Activated CD8-positive, alpha-beta memory T cell treated with anti-CD3 and anti-CD28 coated beads, Interleukin-2, amount 10 ng/mL, durations not matched to agents 7 days and 5 days (primary cell): ENCODE data around the gene TDRD5. TPM values are rescaled to one million over a fixed set of nuclear protein-coding genes. Genes with fewer than 3 reads are reported as not detected.
"Not testable (repeated sequence)": the region's sequence is repeated elsewhere in the genome, so short reads cannot be mapped to it uniquely, and the experiment has no call there.

Source experiments
- ATAC-seq: fragments of 150-1000 bp; cut with Tn5 transposase; one replicate; pipeline ENCODE4 v1.10.0; 2021; ENCODE audit warnings: moderate library complexity
- CTCF ChIA-PET: fragments of 350-600 bp; sonication (Branson Sonifier 250); formaldehyde crosslinking; loops from one replicate; lab custom pipeline; 2021; ENCODE audit warnings: antibody characterized with exemption; lab: Charles Lee
- DNase-seq: peaks from one replicate; pipeline ENCODE4 v3.0.0-alpha.2; 2020
- H3K27ac Mint-ChIP-seq: one replicate; pipeline ENCODE4 v1.8.0; 2021; ENCODE audit warnings: mild to moderate bottlenecking, mixed read lengths
- H3K27me3 Mint-ChIP-seq: one replicate; pipeline ENCODE4 v1.8.0; 2021; ENCODE audit warnings: mixed read lengths
- H3K36me3 Mint-ChIP-seq: one replicate; pipeline ENCODE4 v1.8.0; 2021; ENCODE audit warnings: mild to moderate bottlenecking, mixed read lengths
- H3K4me1 Mint-ChIP-seq: one replicate; pipeline ENCODE4 v1.8.0; 2021; ENCODE audit warnings: mixed read lengths
- H3K4me3 Mint-ChIP-seq: one replicate; pipeline ENCODE4 v1.8.0; 2021; ENCODE audit warnings: mild to moderate bottlenecking, moderate library complexity, mixed read lengths
- H3K9me3 Mint-ChIP-seq: one replicate; pipeline ENCODE4 v1.8.0; 2022; ENCODE audit warnings: low read depth, mixed read lengths
- total RNA-seq, 2 experiments: library from RNA; stranded (reverse); gene quantifications; one replicate each; pipeline ENCODE4 v1.2.3, GENCODE V29; 2021

The TDRD5 gene
- total RNA-seq, 2 experiments from 2014 or later, result not detected

DNA sequence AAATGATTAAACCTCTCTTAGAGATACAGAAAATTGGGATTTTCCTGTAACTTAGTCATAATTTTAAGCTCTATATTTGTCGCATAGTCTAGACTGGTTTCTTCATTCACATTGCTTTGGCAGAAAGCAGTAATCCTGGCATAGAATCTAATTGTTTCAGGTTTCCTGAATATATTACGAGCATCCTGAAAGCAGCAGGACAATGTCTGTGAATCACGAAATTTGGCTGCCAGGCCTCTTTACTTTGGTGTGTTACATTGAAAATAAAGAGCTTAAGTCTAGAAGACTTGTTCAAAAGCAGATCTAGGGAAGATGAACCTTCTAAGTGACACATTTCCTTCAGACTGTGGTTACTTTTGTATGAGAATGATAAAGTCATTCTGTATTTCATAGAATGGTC, 72.2 kb downstream of the TDRD5 start:
- CTCF ChIA-PET, result no interaction called here
- Mint-ChIP-seq H3K27me3 (peaks cover 6% of the 10 kb centered on the region), H3K4me3 (no peak overlapping the region), H3K27ac (no peak overlapping the region), H3K36me3 (no peaks in the 10 kb centered on the region), H3K4me1 (no peaks in the 10 kb centered on the region), H3K9me3 (no peaks in the 10 kb centered on the region)
- ATAC-seq (no peak), DNase-seq (no peak)

DNA sequence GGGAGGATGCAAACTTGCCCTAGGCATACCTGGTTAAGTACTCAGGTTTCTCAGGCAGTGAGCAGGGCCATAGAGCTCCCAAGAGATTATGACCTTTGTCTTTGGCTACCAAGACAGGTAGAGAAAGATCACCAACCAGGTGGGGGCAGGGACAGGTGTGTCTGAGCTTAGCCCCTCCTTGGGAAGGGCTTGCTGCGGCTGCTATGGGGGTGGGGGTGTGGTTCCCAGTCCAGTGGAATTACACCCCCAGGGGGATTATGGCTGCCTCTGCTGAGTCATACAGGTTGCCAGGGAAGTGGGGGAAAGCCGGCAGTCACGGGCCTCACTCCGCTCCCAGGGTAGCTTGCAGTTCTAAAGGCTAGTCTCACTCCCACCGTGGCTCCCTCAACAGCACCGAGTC, 86.2 kb downstream of the TDRD5 start:
- H3K9me3 Mint-ChIP-seq, result peaks cover 2% of the 10 kb centered on the region
- DNase-seq, result no peak
- H3K27ac Mint-ChIP-seq, result no peak overlapping the region
- no peak for ATAC-seq
- no peak overlapping the region for H3K4me3 Mint-ChIP-seq
- H3K4me1 Mint-ChIP-seq, result no peaks in the 10 kb centered on the region
- CTCF ChIA-PET, result interaction anchor here (1.5 kb wide), 1 partner anchor 137 kb away, joined by 5 read pairs; no protein-coding TSS in a partner anchor
- no peaks in the 10 kb centered on the region for H3K27me3 Mint-ChIP-seq
- no peaks in the 10 kb centered on the region for H3K36me3 Mint-ChIP-seq

DNA sequence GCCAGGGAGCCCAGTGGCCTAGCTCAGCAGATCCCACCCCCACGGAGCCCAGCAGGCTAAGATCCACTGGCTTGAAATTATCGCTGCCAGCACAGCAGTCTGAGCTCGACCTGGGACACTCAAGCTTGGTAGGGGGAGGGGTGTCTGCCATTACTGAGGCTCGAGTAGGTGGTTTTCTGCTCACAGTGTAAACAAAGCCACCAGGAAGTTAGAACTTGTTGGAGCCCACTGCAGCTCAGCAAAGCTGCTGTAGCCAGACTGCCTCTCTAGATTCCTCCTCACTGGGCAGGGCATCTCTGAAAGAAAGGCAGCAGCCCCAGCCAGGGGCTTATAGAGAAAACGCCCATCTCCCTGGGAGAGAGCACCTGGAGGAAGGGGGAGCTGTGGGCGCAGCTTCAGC, 102.9 kb downstream of the TDRD5 start:
- ATAC-seq, H3K9me3 Mint-ChIP-seq, H3K36me3 Mint-ChIP-seq, H3K27ac Mint-ChIP-seq, DNase-seq, CTCF ChIA-PET, H3K4me3 Mint-ChIP-seq, H3K4me1 Mint-ChIP-seq: not testable (repeated sequence)
- H3K27me3 Mint-ChIP-seq, result peaks cover 19% of the 10 kb centered on the region

DNA sequence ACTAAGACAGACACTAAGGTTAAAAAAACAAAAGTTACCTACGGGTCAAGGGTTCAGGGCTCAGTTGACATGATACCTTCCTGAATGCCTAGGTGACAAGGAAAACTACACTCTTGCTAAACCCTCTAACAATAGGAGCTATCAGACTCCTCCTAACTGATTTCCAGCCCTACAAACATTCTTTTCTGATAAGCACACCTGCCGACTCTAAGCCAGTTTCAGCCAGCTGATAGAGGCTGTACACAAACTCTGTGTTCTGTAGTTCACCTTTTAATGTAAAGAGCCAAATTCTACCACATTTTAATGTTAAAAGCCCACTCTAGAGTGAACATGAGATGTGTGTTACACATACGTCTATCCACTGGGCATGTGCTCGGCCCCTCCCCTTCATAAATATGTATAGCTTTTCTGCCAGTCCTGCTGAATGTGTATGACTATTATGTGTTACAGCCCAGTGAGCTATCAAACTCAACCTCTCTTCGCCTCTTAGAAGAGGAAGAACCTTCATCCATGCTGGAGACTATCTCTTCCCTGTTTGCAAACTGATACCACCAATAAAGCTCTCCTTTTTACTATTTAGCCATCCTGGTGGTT, 111.4 kb downstream of the TDRD5 start:
- Mint-ChIP-seq H3K36me3 (no peaks in the 10 kb centered on the region), H3K4me1 (no peaks in the 10 kb centered on the region), H3K27ac (no peak overlapping the region), H3K4me3 (no peak overlapping the region), H3K9me3 (no peaks in the 10 kb centered on the region), H3K27me3 (peaks cover 6% of the 10 kb centered on the region)
- ATAC-seq (no peak), DNase-seq (no peak)
- CTCF ChIA-PET, result interaction anchor here (1.2 to 3.4 kb wide), 2 partner anchors 108 to 112 kb away, joined by 4 to 17 read pairs; no protein-coding TSS in a partner anchor

DNA sequence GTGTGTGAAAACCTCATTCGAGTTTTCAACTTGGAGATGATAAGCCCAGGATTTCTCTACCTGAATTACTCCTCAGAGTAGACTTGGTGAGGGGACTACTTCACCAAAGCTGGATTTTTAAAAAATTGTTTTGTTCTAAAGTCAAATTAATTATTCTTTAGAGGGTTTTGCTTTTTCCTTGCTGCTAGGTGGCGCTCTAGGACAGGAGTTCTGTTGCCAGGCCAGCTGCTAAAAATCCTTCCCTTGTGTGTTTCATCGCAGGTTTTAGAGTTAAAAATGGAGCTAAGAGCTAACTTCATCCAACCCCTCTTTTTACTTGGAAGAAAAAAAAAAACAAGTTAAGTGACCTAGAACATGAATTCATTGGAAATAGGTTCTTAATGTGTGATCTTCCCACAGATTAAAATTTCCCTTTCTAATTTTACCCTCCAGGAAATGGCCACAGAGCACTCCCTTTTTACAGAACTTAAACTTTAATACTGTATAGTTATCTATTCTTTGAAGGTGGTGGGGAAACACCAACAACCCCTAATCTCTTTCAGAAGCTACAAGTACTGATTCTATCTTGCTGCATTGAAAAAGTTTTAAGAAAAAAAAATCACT, 114.8 kb downstream of the TDRD5 start:
- Mint-ChIP-seq H3K27me3 (peaks cover 6% of the 10 kb centered on the region), H3K4me3 (no peak overlapping the region), H3K9me3 (no peaks in the 10 kb centered on the region), H3K4me1 (no peaks in the 10 kb centered on the region), H3K27ac (no peak overlapping the region), H3K36me3 (no peaks in the 10 kb centered on the region)
- peak; percentile 63 for DNase-seq
- CTCF ChIA-PET, result interaction anchor here (0.6 to 4.3 kb wide), 21 partner anchors 8 to 705 kb away, joined by 3 to 222 read pairs (median 4); no protein-coding TSS in a partner anchor
- no peak for ATAC-seq

DNA sequence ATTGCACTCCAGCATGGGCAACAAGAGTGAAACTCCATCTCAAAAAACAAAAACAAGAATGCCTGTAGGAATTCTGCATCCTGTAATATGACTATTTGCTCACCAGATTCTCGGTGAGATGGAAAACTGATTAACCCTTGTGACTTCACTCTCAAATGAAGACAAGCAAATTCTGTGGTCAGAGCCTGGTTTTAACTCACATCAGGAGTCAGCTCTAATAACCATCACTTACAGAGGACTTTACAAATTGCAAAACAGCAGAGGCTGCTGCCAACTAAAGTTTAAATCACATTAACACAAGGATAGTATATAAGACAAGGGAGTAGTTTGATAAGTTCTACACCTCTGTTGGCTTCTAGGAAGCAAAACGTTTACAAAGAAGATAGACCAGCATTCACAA, 115.8 kb downstream of the TDRD5 start:
- Mint-ChIP-seq H3K9me3 (no peaks in the 10 kb centered on the region), H3K36me3 (no peaks in the 10 kb centered on the region), H3K4me1 (no peaks in the 10 kb centered on the region), H3K27ac (no peak overlapping the region), H3K27me3 (peaks cover 8% of the 10 kb centered on the region), H3K4me3 (no peak overlapping the region)
- CTCF ChIA-PET, result interaction anchor here (2.1 to 4.3 kb wide), 2 partner anchors 91 to 104 kb away, joined by 11 to 222 read pairs; no protein-coding TSS in a partner anchor
- DNase-seq (no peak), ATAC-seq (no peak)

DNA sequence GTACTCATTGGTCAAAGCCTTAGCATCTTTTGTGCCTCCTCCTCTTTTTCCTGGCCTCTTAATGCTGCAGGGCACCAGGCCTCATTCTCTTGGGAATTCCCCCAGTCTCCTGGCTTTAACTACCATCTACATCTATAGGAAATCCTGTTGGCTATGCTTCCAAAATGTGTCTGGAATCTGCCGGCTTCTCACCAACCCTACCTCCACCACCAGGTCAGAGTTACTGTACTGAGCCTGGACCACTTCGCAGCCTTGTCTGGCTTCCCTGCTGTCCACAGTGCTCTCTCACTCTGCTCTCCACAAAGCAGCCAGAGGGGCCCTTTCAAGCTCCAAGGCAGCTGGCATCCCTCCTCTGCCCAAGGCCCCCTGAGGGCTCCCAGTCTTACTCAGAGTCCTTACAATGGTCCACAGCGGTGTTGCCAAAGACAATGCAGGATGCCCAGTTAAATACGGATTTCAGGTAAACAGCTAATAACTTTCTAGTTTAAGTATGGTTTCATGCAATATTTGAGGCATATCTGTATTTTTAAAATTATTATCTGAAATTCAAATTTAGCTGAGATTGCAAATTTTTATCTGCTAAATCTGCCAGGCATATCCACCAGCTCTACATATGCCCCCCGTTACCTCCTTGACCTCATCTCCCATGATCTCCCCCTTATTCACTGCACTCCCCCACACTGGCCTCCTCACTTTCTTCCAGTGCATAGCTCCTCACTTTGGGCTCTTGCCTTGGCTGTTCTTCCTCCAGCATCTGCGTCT, 117.0 kb downstream of the TDRD5 start:
- ATAC-seq, result no peak
- no peak for DNase-seq
- Mint-ChIP-seq H3K27me3 (peaks cover 7% of the 10 kb centered on the region), H3K4me3 (no peak overlapping the region), H3K36me3 (no peaks in the 10 kb centered on the region), H3K9me3 (peaks cover 2% of the 10 kb centered on the region), H3K27ac (no peak overlapping the region), H3K4me1 (no peaks in the 10 kb centered on the region)
- CTCF ChIA-PET, result interaction anchor here (4.4 kb wide), 1 partner anchor 104 kb away, joined by 68 read pairs; no protein-coding TSS in a partner anchor

DNA sequence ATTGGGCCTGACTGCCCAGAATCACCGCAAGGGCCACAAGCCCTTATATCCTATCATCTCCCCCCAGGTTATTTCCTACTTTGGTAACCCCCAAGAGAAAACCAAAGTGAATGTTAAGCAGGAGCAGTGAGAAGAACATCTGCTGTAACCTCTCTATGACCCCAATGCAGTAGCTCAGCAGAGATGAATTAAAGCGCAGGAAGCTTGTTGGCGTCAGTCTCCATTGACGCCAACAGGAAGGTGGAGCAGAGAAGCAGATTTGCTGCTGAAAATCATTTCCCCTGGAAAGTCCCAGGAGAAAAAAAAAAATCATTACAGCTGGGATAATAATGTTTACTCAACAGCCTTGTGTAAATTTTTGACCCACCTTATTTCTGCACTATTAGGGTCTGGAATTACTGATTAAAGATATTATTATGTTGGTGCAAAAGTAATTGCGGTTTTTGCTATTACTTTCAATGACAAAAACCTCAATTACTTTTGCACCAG, 118.3 kb downstream of the TDRD5 start:
- no peaks in the 10 kb centered on the region for H3K36me3 Mint-ChIP-seq
- DNase-seq, result no peak
- CTCF ChIA-PET, result interaction anchor here (0.7 to 4.4 kb wide), 3 partner anchors 102 to 551 kb away, joined by 3 to 68 read pairs (median 4); no protein-coding TSS in a partner anchor
- H3K4me3 Mint-ChIP-seq, result no peak overlapping the region
- no peaks in the 10 kb centered on the region for H3K4me1 Mint-ChIP-seq
- H3K27ac Mint-ChIP-seq, result no peak overlapping the region
- ATAC-seq, result no peak
- H3K27me3 Mint-ChIP-seq, result peaks cover 9% of the 10 kb centered on the region
- peaks cover 11% of the 10 kb centered on the region for H3K9me3 Mint-ChIP-seq

DNA sequence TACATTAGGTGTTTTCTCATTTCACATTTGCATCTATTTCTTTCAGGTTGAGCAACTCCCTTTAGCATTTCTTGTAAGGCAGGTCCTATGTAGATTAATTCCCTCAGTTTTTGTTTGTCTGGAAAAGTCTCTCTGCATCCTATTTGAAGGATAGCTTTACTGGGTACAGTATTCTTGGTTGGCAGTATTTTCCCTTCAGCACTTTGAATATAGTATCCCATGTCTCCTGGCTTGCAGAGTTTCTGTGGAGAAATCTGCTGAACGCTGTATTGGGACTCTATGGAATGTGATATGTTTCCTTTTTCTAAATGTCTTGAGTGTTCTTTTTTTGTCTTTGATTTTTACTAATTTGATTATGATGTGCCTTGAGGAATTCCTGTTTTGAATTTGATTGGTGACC, 122.5 kb downstream of the TDRD5 start:
- H3K9me3 Mint-ChIP-seq, result peaks cover 26% of the 10 kb centered on the region

DNA sequence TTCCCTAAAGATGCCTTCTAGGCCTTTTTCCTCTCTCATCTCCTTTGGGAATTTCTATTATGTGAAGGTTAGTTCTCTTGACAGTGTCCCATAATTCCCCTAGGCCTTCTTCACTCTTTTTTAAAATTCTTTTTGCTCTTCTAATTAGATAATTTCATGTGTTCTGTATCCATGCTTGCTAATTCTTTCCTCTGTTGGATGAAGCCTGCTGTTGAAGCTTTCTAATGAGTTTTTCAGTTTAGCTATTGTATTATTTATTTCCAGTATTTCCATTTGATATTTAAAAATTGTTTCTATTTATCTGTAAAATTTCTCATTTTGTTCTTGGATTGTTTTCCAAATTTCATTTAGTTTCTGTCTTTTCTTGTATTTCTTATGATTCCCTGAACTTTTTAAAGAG, 123.0 kb downstream of the TDRD5 start:
- H3K27me3 Mint-ChIP-seq, result peaks cover 16% of the 10 kb centered on the region
- no peaks in the 10 kb centered on the region for H3K36me3 Mint-ChIP-seq
- DNase-seq (no peak), ATAC-seq (no peak)
- CTCF ChIA-PET, result interaction anchor here (1.0 to 1.2 kb wide), 2 partner anchors 8 to 95 kb away, joined by 3 to 4 read pairs; no protein-coding TSS in a partner anchor
- no peak overlapping the region for H3K27ac Mint-ChIP-seq
- peaks cover 26% of the 10 kb centered on the region for H3K9me3 Mint-ChIP-seq
- no peak overlapping the region for H3K4me3 Mint-ChIP-seq
- no peaks in the 10 kb centered on the region for H3K4me1 Mint-ChIP-seq

More for the DNA sequence above, 122.5 kb downstream of the TDRD5 start:
- Mint-ChIP-seq H3K27me3 (peaks cover 16% of the 10 kb centered on the region), H3K4me1 (no peaks in the 10 kb centered on the region), H3K27ac (no peak overlapping the region), H3K4me3 (no peak overlapping the region), H3K36me3 (no peaks in the 10 kb centered on the region)
- DNase-seq (no peak), ATAC-seq (no peak)
- CTCF ChIA-PET, result interaction anchor here (1.0 to 1.2 kb wide), 2 partner anchors 8 to 95 kb away, joined by 3 to 4 read pairs; no protein-coding TSS in a partner anchor

DNA sequence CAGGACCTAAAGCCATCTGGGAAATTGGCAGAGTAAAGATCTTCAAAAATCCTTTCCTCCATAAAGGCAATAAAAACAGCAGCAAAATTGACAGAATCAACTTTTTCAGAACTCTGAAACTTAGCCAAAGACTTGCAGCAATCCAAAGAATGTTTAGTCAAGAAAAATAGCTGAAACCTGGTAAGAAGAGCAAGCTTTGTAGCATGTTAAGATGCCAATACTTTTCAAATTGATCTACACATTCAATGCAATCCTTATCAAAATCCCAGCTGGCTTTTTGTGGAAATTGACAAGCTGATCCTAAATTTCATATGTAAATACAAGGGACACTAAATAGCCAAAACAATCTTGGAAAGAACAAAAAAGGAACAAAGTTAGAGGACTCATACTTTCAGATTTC, 127.6 kb downstream of the TDRD5 start:
- Mint-ChIP-seq H3K36me3 (no peaks in the 10 kb centered on the region), H3K27me3 (peaks cover 12% of the 10 kb centered on the region), H3K4me3 (no peak overlapping the region), H3K27ac (no peak overlapping the region), H3K9me3 (peaks cover 23% of the 10 kb centered on the region), H3K4me1 (no peaks in the 10 kb centered on the region)
- no peak for ATAC-seq
- CTCF ChIA-PET, result no interaction called here
- DNase-seq, result no peak

DNA sequence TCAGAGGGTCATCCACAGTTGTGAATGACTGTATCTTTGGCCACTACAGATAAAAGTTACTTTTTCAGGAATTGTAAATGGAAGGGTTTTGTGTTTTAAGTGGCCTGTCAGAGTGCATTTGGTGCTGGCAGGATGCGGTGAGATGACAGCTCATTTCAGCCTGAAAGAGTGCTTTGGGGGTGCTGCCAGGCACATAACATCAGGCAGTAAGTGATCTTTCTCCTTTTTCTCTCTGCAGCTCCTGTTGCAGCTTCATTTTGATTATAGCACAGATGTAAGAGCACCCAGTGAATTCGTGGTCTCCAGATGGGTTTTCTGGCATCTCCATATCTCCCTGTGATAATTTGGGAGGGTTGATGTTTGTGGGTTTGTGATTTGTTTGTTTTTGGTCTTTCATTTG, 136.6 kb downstream of the TDRD5 start:
- Mint-ChIP-seq H3K27ac (no peak overlapping the region), H3K4me1 (no peaks in the 10 kb centered on the region), H3K27me3 (peaks cover 25% of the 10 kb centered on the region), H3K4me3 (no peak overlapping the region), H3K9me3 (no peaks in the 10 kb centered on the region), H3K36me3 (no peaks in the 10 kb centered on the region)
- CTCF ChIA-PET, result interaction anchor here (1.2 to 2.3 kb wide), 3 partner anchors 22 to 86 kb away, joined by 4 to 7 read pairs (median 6); no protein-coding TSS in a partner anchor
- ATAC-seq, result no peak
- DNase-seq, result no peak

DNA sequence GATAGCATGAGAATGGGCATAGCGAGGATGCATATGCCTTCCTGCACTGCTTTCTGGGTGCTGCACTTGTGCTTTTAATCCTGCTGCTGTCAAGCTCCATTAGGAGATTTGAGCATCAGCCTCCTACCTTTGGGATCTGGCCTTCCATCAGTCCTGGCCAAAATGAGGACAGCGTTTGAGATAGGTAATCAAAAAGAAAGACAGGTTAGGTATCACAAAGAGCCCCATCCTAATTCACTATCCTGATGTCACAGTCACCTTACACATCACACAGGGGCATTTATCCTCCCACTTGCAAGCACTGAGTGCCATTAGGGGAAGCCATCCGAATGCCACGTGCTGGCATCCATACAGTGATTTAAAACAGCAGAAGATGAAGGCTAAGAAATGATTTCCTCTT, 138.2 kb downstream of the TDRD5 start:
- CTCF ChIA-PET, result no interaction called here
- no peak overlapping the region for H3K4me3 Mint-ChIP-seq
- H3K36me3 Mint-ChIP-seq, result no peaks in the 10 kb centered on the region
- no peaks in the 10 kb centered on the region for H3K4me1 Mint-ChIP-seq
- no peaks in the 10 kb centered on the region for H3K9me3 Mint-ChIP-seq
- no peak for DNase-seq
- H3K27ac Mint-ChIP-seq, result no peak overlapping the region
- H3K27me3 Mint-ChIP-seq, result peaks cover 30% of the 10 kb centered on the region
- ATAC-seq, result no peak
